GM18508 (cell line): Measurements from ENCODE around the gene ECE1.
A peak's percentile ranks its signal among the peaks of the same experiment; 100 is the strongest.
"Not testable (repeated sequence)": the region's sequence is repeated elsewhere in the genome, so short reads cannot be mapped to it uniquely, and the experiment has no call there.

Source experiments
- ATAC-seq: cut with Tn5 transposase; IDR thresholded peaks from one replicate; pipeline ENCODE4 v1.9.1; 2021; ENCODE audit warnings: moderate number of reproducible peaks; ENCODE audit not compliant: insufficient read depth, unreplicated experiment

The ECE1 gene

DNA sequence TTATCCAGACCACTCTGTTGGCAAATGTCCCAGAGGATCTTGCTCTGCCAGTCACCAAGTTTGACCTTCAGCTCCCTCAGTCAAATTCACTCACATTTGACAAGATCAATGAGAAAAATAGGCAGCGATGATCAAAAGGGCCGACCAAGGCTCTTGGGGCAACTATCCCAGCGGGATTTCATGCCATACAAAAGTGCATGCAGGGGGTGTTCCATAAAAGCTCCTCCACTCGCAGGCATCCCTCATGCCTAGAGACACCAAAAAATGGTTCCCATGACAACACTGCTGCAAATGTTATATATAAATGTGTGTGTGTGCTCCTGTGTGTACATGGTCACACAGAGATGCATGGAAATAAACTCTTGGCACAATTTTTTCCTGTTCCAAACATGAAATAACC, 97.4 kb downstream of the ECE1 start:
- no peak for ATAC-seq

DNA sequence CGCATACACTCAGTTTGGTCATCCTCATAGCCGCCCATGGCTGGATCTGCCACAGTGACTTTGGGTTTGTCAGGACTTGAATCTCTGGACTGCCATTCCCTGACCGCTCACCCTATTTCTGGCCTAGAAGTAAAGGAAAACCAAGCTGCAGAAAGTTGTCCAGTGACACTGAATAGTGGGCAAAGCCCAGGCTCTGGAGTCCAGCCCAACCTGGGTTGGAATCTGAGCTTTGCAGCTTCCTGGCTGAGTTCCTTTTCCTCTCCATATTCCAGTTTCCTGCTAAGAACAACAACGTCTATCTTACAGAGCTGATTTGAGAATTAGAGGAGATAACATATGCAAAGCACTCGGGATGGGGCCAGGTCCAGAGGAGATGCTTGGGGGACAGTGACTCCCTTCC, 98.0 kb downstream of the ECE1 start:
- no peak for ATAC-seq

- ATAC-seq, result not testable (repeated sequence)
Observed at GRCh38 chr1:21190771-21191170, 99.5 kb downstream of the ECE1 start.

- ATAC-seq, result no peak
Observed at GRCh38 chr1:21189906-21190500, 100.3 kb downstream of the ECE1 start.

GRCh38 chr1:21189421-21189820, 100.8 kb downstream of the ECE1 start:
- no peak for ATAC-seq

- no peak for ATAC-seq
Observed at GRCh38 chr1:21188235-21188634, 102.0 kb downstream of the ECE1 start.

- no peak for ATAC-seq
Observed at GRCh38 chr1:21185221-21185731, 105.0 kb downstream of the ECE1 start.

GRCh38 chr1:21184276-21184675, 106.0 kb downstream of the ECE1 start:
- ATAC-seq, result no peak

DNA sequence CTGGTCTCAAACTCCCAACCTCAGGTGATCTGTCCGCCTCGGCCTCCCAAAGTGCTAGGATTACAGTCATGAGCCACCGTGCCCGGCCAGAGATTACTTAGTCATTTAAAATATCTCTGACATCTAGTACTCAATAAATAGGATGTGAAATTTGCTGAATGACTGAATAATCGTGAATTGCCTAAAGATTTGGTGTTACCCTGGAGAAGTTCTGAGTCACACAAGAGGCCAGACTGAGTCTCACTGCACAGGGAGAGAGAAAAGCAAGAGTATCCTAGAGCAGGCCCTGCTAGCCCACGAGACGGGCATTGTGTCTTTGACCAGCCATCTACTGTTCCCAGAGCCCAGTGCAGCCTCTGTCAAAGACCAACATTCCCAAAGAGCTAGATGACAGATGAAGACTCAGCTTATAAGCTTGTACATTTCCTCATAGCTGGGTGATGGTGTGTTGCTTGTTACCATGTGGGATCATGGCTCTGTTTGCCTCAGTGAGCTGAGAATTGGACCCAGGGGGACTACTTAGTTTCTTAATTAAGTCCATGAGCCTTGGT, 108.0 kb downstream of the ECE1 start:
- no peak for ATAC-seq

DNA sequence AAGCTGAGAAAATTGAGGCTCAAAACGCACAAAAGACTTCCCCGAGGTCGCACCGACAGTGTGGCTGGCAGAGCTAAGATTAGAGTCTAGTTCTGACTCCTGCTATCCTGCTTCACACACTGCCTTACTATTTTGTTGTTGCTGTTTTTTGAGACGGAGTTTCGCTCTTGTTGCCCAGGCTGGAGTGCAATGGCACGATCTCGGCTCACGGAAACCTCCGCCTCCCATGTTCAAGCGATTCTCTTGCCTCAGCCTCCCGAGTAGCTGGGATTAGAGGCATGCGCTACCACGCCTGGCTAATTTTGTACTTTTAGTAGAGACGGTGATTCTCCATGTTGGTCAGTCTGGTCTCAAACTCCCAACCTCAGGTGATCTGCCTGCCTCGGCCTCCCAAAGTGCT, 112.0 kb downstream of the ECE1 start:
- not testable (repeated sequence) for ATAC-seq

GRCh38 chr1:21176586-21177555, 113.4 kb downstream of the ECE1 start, which contains the start of gene EIF4G3:
TSS of gene EIF4G3 (minus strand) at chr1:21176897. CDS start at chr1:21002742, 174,155 bp downstream.
- peak; percentile 82 for ATAC-seq

- ATAC-seq, result no peak
Observed at GRCh38 chr1:21175670-21176581, 114.3 kb downstream of the ECE1 start.

DNA sequence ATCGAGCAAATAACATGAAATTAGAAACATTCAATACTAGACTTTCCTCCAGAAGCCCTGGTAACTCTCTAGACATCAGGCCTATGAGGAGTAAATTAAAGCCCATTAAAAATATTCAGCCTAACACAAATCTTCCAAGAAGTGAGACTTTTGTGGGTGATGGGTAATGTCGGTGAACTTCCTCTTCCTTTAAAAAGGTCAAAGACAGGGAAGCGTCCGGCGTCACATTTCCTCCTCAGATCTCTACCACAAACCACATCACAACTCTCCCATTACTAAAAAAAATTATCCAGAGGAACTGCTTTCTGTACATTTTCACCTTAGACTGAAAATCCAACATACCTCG, 115.0 kb downstream of the ECE1 start:
- no peak for ATAC-seq

DNA sequence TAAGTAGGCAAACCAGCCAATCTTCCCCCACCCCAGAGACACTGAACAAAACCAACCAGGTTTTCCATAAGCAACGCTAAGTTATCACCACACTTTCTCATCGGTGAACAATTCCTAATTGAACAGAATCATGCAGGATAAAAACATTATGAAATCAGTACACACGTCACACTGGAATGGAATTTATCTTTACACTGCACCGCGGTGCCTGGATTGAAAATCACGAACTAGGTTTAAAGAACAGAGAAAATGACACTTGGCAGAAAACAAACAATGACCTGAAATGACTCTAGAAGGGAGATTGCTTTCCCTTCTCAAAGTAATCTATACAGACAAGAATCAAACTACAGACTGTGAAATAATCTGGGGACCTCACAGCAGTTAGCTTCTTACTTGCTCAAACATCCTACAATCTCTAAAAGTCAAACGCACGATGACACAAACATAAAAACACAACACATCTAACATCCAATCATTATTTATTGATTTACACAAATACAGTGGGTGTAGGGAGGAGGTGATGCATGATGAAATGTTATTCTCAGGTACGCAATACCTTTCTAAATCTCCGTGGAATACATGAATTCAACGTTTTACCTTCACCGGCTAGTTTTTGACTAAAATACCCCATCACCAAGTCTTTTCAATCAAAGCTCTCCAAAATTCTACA, 115.5 kb downstream of the ECE1 start:
- no peak for ATAC-seq

- no peak for ATAC-seq
Observed at GRCh38 chr1:21174230-21174629, 116.0 kb downstream of the ECE1 start.

GRCh38 chr1:21173096-21173495, 117.2 kb downstream of the ECE1 start:
- not testable (repeated sequence) for ATAC-seq

DNA sequence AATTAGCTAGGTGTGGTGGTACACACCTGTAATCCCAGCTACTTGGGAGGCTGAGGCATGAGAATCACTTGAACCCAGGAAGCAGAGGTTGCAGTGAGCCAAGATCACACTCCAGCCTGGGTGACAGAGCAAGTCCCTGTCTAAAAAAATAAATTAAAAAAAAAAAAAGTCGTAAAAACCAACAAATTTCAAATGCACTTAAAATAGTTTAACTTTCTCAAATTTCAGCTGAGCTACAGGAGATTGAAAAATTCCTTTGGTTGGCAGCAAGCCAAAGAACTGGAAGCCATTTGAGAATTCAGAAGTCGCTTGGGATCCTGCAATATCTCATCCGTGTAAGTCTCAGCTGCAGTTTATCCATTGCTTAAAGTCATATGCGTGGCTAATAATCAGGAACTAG, 119.4 kb downstream of the ECE1 start:
- not testable (repeated sequence) for ATAC-seq

GRCh38 chr1:21168444-21168843, 121.8 kb downstream of the ECE1 start:
- ATAC-seq, result no peak
